Left ventricle myocardium superior (tissue), 1 donor: ENCODE measurements around the gene CMTR1. TPM values are rescaled to one million over a fixed set of nuclear protein-coding genes. Genes with fewer than 3 reads are reported as not detected.

Experiments
- ATAC-seq: fragments of 200-7000 bp; cut with Tn5 transposase; one replicate; pipeline ENCODE4 v1.9.1; 2020; ENCODE audit warnings: mild to moderate bottlenecking, moderate library complexity
- DNase-seq: peaks from one replicate; pipeline ENCODE4 v3.0.0-alpha.2; 2020
- intact Hi-C: fragments of 100-400 bp; cut with micrococcal nuclease; formaldehyde crosslinking; loops from one replicate; pipeline ENCODE4 v1.11.0; 2022
- total RNA-seq: library from RNA; stranded (reverse); fragmentation: NEBNext Ultra II Directional; extraction: Animal tissue kit (Norgen Biotek cat#: 25700); gene quantifications from one replicate; pipeline ENCODE4 v1.2.1, GENCODE V29; 2021
- donor health status: DM: no; HTN: yes; CAD: no; lungs with severe emphysema.

The CMTR1 gene
- total RNA-seq, 1 donor from 2014 or later, result 30.0 TPM

GRCh38 chr6:37473364-37474095 lies 40.5 kb downstream of the CMTR1 start:
- intact Hi-C loops, result no loop called here
- ATAC-seq (peak; percentile 90), DNase-seq (peak; percentile 85)

DNA sequence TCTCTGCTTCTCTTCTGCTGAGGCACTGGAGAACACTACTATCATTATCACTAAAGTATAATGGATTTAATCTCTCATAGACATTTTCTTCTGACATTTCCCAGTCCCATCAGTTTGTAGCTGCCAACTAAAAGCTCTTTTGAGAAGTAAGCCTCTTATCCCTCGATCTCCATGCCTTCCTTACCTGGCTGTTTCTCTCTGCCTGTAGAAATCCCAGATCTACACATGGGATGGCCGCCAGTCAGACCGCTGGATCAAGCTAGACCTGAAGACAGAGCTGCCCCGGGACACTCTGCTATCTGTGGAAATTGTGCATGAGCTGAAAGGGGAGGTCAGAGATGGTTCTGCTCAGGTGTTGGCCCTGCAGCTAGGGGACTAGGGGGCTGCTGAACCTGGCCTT lies 41.3 kb downstream of the CMTR1 start:
- ATAC-seq (no peak), DNase-seq (no peak)
- intact Hi-C loops, result no loop called here

DNA sequence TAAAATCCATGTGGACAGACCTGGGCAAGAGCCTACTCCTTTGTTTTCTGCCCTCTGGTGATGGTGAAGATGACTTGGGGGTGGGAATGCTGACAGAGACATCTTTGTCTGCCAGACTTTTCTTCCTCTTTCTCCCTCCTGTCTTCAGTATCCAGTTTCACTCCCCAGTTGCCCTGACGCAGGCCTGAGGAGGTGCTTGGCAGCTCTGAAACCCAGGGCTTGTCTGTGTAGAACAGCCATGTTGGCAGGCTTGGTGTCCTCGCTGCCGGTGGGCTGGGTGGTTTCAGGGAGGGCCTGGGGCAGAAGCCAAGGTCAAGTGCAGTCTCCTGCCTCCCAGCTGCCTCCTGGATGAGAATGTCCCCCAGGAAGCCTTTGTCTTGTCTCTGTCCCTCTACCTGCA lies 44.2 kb downstream of the CMTR1 start:
- intact Hi-C loops, result no loop called here
- no peak for DNase-seq
- ATAC-seq, result no peak

- intact Hi-C loops, result no loop called here
- DNase-seq, result no peak
- ATAC-seq, result no peak
Measured at GRCh38 chr6:37477656-37478435, 44.8 kb downstream of the CMTR1 start.

- intact Hi-C loops, result no loop called here
- ATAC-seq (no peak), DNase-seq (no peak)
Measured at GRCh38 chr6:37478827-37479226, 45.8 kb downstream of the CMTR1 start.

- ATAC-seq (no peak), DNase-seq (no peak)
- intact Hi-C loops, result no loop called here
Measured at GRCh38 chr6:37479266-37479854, 46.3 kb downstream of the CMTR1 start.

- ATAC-seq, result no peak
- intact Hi-C loops, result no loop called here
- no peak for DNase-seq
Measured at GRCh38 chr6:37480118-37480736, 47.2 kb downstream of the CMTR1 start.

- DNase-seq, result no peak
- ATAC-seq, result no peak
- intact Hi-C loops, result no loop called here
Measured at GRCh38 chr6:37480951-37481534, 48.0 kb downstream of the CMTR1 start.

DNA sequence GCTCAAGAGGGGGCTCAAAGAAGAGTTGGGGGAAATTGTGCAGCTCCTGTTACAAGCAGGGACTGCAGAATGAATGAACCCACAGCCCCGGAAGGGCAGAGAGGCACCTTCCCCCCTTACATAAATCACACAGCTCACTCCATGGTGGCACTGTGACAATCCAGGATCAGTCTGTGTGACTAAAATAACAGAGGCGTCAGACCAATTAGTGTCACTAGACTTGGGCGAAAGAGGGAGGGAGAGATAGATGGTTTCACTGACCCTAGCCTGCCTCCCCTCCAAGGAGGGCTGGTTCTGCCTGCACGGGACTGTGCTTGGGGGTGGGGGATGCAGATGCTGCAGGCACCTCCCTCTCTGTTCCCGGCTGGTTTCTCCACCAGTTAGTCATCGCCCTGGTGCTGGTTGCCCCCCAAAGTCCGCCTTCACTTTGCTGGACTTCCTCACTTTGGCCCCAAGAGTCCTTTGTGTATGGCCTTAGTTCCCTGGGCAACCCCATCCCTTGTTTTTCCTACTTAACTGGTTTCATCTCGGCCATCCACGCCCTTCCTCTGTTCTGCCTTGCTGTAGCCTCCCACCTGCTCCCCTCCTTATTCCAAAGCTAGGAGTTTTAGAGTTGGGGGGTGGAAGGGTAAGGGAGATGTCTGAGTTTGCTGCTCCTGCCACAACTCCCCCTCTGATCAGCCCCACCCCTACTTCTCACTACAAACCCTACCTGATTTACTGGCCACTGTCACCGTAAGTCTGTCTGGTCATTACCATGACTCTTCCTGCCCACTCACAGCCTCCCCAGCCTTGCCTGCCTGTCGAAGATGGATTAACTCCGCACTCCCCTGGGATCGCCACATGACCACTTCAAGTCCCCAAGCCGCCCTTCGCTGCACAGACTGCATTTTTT lies 48.9 kb downstream of the CMTR1 start:
- intact Hi-C loops, result no loop called here
- DNase-seq (no peak), ATAC-seq (peak; percentile 81)

DNA sequence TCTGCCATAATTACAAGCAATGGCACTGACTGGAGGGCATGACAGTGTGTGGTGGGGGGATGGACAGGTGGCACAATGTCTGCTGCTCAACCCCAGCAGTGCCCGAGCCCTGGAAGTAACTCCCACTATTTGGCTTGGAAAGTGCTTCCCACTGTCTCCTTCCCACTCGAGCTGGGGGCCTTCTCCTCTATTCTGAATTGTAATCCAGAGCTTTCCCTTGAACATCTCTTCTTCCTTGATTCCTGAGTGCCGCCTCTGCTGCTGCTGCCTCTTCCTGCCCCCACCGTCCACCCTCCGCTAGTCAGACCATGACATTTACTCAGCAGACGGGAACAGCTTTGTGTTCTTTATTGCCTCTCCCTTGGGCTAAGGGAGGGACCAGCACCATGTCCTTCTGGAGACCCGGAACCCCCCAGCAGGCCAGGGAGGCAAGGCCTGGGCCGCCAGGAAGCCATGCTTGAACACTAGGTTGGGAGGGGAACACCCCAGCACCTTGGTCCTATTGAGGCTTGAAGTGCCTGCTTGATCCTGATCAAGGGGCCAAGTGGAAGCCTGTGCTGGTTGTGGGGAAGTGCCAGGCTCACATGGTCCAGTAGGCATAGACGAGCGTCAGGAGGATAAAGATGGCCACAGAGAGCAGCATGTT lies 49.7 kb downstream of the CMTR1 start:
- intact Hi-C loops, result no loop called here
- ATAC-seq (no peak), DNase-seq (no peak)

DNA sequence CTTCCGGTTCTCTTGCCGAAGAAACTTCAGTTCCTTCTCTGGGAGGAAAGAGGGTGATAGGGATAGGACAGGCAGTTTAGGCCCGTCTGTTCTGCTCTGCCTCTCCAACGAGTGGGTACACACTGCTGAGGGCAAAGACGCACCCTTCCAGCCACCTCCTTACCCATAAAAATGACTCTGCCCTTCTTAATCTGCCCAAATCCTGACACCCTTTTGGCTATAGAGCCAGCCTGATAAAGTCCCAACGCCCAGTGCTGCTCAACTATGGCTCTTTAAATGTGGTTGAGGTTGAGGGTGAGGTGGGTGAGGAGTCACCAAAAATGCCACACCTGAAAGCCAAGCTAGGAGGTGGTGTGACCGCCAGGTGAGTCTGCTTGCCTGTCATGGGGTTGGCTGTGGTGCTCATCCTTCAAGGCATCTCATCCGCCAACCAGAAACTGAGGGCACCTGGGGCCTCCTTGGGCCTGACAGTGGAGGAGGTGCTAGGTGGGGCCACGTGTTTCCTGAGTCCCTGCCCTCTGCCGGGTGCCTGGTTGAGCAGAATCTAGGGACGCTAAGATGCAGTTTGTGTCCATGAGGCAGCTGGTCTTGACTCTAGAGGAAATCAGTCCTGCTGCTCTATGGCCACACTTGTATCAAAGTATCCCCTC lies 50.4 kb downstream of the CMTR1 start:
- DNase-seq, result no peak
- intact Hi-C loops, result no loop called here
- no peak for ATAC-seq

DNA sequence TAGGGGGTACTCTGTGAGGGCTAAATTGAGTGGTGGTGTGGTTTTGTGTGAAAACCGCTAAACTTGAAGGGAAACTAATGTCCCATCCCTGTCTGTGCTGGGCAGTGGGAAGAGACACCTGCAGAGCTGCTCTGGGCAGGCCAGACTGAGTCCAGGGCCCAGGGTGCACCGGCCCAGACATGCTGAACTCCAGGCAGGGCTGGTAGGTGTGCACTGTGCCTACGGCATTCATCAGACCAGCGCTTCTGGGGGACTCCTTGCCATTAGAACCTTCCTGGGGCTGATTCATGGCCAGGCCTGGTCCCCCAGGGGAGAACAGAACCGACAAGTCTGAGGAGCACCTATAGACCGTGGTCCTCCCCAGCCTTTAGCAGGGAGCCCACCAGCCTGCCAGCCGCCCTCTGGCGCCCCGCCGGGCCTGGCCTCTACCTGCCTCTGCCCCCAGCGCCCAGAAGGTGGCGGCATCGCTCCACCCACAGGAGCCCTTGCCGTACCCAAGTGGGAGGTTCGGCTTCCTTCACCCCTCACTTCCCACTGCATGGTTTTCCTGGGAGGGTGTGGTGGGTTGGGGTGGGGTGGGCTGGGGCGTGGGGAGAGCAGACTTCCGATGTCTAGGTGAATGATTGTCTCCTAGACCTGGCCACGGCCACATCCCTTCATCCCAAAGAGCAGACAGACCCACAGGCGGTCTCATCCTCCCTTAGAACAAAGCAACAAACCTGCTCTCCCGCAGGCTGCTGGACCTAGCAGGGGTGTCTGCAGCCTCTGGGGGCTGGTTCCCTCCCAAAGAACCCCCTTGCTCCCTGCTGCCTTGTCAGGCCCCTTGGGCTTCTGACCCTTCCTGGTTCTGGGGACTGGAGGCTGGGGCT lies 51.1 kb downstream of the CMTR1 start:
- DNase-seq (peak; percentile 80), ATAC-seq (peak; percentile 59)
- intact Hi-C loops, result no loop called here

GRCh38 chr6:37484786-37485170 lies 51.8 kb downstream of the CMTR1 start:
- no peak for ATAC-seq
- intact Hi-C loops, result no loop called here
- no peak for DNase-seq

GRCh38 chr6:37485291-37485702 lies 52.3 kb downstream of the CMTR1 start:
- DNase-seq (no peak), ATAC-seq (no peak)
- intact Hi-C loops, result no loop called here

DNA sequence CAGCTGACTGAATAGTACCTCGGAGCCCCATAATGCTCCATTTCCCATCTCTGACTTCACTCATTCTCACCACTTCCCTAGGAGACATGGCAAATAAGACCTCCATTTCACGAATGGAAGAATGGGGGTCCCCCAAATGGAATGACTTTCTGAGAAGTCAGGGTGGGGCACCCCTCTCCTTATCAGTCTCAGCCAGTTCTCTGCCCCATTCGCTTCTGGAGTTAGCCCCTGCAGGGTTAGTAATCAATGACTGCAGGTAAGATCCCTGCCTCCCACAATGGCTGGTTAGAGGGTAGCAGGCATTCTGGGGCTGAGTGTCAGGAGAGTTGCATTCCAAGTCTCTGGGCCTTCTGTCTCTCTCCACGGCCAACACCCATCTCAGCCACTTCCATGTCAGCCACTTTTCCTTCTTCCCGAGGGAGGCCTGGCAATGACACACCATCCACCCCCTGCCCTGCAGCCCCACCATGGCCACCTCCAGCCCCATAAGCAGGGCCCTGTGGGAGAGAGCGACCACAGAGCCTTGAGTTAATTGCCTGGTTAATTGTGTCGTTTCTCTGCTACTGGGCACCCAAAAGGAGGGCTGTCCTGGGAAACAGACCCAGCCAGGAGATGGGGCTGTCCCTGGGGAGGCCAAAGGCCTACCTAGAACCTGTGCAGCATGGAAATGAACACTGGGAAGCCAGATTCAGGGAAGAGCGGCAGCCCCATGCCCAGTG lies 53.3 kb downstream of the CMTR1 start:
- ATAC-seq (no peak), DNase-seq (no peak)
- intact Hi-C loops, result no loop called here
